Endothelial cell of hepatic sinusoid (primary cell): ENCODE data around the gene ISG20.
"Not testable (repeated sequence)": the region's sequence is repeated elsewhere in the genome, so short reads cannot be mapped to it uniquely, and the experiment has no call there.

Experiments
- in situ Hi-C: cut with HindIII; loops from 2 replicates; pipeline ENCODE4 v1.10.0; 2017; ENCODE audit warnings: low sequenced_read_pairs

ISG20 gene

GRCh38 chr15:88617790-88618189 is 21.0 kb upstream of the ISG20 start:
- in situ Hi-C loops, result no loop called here

GRCh38 chr15:88618686-88619085 is 20.1 kb upstream of the ISG20 start:
- in situ Hi-C loops, result no loop called here

GRCh38 chr15:88619796-88620195 is 19.0 kb upstream of the ISG20 start:
- in situ Hi-C loops, result no loop called here

GRCh38 chr15:88620995-88621772 is 17.6 kb upstream of the ISG20 start, which contains the start of gene AEN:
Gene AEN (plus strand): TSS chr15:88621340. CDS start chr15:88626210, 4,870 bp downstream.
- in situ Hi-C loops, result no loop called here

- in situ Hi-C loops, result no loop called here
Observed at GRCh38 chr15:88621789-88622604, 16.8 kb upstream of the ISG20 start.

GRCh38 chr15:88622605-88622975 is 16.2 kb upstream of the ISG20 start:
- in situ Hi-C loops, result no loop called here

- in situ Hi-C loops, result no loop called here
Observed at GRCh38 chr15:88623061-88623460, 15.8 kb upstream of the ISG20 start.

- in situ Hi-C loops, result no loop called here
Observed at GRCh38 chr15:88623632-88624031, 15.2 kb upstream of the ISG20 start.

GRCh38 chr15:88624156-88624970 is 14.5 kb upstream of the ISG20 start:
- in situ Hi-C loops, result no loop called here

GRCh38 chr15:88624971-88625490 is 13.8 kb upstream of the ISG20 start:
- in situ Hi-C loops, result no loop called here

- in situ Hi-C loops, result no loop called here
Observed at GRCh38 chr15:88625943-88626741, 12.7 kb upstream of the ISG20 start.

GRCh38 chr15:88627463-88627862 is 11.4 kb upstream of the ISG20 start:
- in situ Hi-C loops, result no loop called here

GRCh38 chr15:88628018-88628654 is 10.7 kb upstream of the ISG20 start:
- in situ Hi-C loops, result no loop called here

- in situ Hi-C loops, result no loop called here
Observed at GRCh38 chr15:88629071-88629470, 9.7 kb upstream of the ISG20 start.

GRCh38 chr15:88630141-88630721 is 8.6 kb upstream of the ISG20 start:
- in situ Hi-C loops, result no loop called here

GRCh38 chr15:88630798-88631463 is 7.9 kb upstream of the ISG20 start:
- in situ Hi-C loops, result no loop called here

- in situ Hi-C loops, result no loop called here
Observed at GRCh38 chr15:88631464-88632028, 7.3 kb upstream of the ISG20 start.

GRCh38 chr15:88632797-88633196 is 6.0 kb upstream of the ISG20 start:
- in situ Hi-C loops, result not testable (repeated sequence)
